ENCODE results near the gene PCK1. TPM values are rescaled to one million over a fixed set of nuclear protein-coding genes. Genes with fewer than 3 reads are reported as not detected.

The PCK1 gene
- total and polyA plus RNA-seq, 2 experiments from 2014 or later = not detected

DNA sequence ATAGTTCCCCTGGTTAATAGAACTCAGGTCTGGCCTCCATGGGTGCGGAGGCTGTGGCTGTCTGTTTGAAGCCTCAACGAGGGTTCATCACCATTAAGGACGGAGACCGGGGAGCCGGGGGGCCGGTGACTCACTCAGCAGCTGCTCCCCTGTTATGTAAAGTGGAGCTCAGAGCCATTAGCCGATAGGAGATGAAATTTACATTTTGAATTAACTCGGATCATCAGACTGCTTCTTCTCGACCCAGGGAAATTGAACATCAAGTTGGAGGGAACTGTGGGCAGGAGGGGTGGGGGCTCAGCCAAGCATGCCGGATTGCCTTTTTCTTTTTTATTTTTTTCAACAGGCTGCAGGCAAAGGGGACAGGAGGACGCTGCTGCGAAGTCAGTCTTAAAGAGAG, 12.3 kb downstream of the PCK1 start:
- Histone ChIP-seq H3K4me3 (no peak overlapping the region), H3K79me2 (replicated peaks; ENCODE audit: insufficient read depth) (no peaks in the 10 kb centered on the region), H3K36me3 (ENCODE audit: insufficient read depth) (no peaks in the 10 kb centered on the region), H3K4me2 (0 out of 2 replicates have a peak overlapping the region, but pooled peaks have one; percentile 40), H3K27me3 (ENCODE audit: insufficient read depth) (no peaks in the 10 kb centered on the region), H3F3A (replicated peaks; ENCODE audit: low read depth) (no peaks in the 10 kb centered on the region), H3K4me1 (ENCODE audit: insufficient read depth) (peaks cover 6% of the 10 kb centered on the region), H3K9me2 (ENCODE audit: insufficient read depth) (0 out of 2 replicates have a peak, but pooled peaks cover 10% of the 10 kb centered on the region), H2AFZ (no peak overlapping the region), H3K27ac (ENCODE audit: low read depth) (no peak overlapping the region), H4K20me1 (replicated peaks; ENCODE audit: insufficient read depth) (no peaks in the 10 kb centered on the region)
- H3K27me3 Mint-ChIP-seq (ENCODE audit: insufficient read depth, low read depth, poor library complexity) = peaks cover 2% of the 10 kb centered on the region
- no peaks in the 10 kb centered on the region for H3K9me3 Mint-ChIP-seq
- ATAC-seq = peak; percentile 68
- TF ChIP-seq, protein P1, sequence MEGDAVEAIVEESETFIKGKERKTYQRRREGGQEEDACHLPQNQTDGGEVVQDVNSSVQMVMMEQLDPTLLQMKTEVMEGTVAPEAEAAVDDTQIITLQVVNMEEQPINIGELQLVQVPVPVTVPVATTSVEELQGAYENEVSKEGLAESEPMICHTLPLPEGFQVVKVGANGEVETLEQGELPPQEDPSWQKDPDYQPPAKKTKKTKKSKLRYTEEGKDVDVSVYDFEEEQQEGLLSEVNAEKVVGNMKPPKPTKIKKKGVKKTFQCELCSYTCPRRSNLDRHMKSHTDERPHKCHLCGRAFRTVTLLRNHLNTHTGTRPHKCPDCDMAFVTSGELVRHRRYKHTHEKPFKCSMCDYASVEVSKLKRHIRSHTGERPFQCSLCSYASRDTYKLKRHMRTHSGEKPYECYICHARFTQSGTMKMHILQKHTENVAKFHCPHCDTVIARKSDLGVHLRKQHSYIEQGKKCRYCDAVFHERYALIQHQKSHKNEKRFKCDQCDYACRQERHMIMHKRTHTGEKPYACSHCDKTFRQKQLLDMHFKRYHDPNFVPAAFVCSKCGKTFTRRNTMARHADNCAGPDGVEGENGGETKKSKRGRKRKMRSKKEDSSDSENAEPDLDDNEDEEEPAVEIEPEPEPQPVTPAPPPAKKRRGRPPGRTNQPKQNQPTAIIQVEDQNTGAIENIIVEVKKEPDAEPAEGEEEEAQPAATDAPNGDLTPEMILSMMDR (conservative IDR thresholded peaks at IDR 0.05; ENCODE audit: low read depth in 2 of 2) = no peak
- TF ChIP-seq, protein P2, sequence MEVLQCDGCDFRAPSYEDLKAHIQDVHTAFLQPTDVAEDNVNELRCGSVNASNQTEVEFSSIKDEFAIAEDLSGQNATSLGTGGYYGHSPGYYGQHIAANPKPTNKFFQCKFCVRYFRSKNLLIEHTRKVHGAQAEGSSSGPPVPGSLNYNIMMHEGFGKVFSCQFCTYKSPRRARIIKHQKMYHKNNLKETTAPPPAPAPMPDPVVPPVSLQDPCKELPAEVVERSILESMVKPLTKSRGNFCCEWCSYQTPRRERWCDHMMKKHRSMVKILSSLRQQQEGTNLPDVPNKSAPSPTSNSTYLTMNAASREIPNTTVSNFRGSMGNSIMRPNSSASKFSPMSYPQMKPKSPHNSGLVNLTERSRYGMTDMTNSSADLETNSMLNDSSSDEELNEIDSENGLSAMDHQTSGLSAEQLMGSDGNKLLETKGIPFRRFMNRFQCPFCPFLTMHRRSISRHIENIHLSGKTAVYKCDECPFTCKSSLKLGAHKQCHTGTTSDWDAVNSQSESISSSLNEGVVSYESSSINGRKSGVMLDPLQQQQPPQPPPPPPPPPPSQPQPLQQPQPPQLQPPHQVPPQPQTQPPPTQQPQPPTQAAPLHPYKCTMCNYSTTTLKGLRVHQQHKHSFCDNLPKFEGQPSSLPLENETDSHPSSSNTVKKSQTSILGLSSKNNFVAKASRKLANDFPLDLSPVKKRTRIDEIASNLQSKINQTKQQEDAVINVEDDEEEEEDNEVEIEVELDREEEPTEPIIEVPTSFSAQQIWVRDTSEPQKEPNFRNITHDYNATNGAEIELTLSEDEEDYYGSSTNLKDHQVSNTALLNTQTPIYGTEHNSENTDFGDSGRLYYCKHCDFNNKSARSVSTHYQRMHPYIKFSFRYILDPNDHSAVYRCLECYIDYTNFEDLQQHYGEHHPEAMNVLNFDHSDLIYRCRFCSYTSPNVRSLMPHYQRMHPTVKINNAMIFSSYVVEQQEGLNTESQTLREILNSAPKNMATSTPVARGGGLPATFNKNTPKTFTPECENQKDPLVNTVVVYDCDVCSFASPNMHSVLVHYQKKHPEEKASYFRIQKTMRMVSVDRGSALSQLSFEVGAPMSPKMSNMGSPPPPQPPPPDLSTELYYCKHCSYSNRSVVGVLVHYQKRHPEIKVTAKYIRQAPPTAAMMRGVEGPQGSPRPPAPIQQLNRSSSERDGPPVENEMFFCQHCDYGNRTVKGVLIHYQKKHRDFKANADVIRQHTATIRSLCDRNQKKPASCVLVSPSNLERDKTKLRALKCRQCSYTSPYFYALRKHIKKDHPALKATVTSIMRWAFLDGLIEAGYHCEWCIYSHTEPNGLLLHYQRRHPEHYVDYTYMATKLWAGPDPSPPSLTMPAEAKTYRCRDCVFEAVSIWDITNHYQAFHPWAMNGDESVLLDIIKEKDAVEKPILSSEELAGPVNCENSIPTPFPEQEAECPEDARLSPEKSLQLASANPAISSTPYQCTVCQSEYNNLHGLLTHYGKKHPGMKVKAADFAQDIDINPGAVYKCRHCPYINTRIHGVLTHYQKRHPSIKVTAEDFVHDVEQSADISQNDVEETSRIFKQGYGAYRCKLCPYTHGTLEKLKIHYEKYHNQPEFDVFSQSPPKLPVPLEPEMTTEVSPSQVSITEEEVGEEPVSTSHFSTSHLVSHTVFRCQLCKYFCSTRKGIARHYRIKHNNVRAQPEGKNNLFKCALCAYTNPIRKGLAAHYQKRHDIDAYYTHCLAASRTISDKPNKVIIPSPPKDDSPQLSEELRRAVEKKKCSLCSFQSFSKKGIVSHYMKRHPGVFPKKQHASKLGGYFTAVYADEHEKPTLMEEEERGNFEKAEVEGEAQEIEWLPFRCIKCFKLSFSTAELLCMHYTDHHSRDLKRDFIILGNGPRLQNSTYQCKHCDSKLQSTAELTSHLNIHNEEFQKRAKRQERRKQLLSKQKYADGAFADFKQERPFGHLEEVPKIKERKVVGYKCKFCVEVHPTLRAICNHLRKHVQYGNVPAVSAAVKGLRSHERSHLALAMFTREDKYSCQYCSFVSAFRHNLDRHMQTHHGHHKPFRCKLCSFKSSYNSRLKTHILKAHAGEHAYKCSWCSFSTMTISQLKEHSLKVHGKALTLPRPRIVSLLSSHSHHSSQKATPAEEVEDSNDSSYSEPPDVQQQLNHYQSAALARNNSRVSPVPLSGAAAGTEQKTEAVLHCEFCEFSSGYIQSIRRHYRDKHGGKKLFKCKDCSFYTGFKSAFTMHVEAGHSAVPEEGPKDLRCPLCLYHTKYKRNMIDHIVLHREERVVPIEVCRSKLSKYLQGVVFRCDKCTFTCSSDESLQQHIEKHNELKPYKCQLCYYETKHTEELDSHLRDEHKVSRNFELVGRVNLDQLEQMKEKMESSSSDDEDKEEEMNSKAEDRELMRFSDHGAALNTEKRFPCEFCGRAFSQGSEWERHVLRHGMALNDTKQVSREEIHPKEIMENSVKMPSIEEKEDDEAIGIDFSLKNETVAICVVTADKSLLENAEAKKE (CRISPR knock-in tag; IDR thresholded peaks at IDR 0.05) = no peak
- TF ChIP-seq, protein P3, sequence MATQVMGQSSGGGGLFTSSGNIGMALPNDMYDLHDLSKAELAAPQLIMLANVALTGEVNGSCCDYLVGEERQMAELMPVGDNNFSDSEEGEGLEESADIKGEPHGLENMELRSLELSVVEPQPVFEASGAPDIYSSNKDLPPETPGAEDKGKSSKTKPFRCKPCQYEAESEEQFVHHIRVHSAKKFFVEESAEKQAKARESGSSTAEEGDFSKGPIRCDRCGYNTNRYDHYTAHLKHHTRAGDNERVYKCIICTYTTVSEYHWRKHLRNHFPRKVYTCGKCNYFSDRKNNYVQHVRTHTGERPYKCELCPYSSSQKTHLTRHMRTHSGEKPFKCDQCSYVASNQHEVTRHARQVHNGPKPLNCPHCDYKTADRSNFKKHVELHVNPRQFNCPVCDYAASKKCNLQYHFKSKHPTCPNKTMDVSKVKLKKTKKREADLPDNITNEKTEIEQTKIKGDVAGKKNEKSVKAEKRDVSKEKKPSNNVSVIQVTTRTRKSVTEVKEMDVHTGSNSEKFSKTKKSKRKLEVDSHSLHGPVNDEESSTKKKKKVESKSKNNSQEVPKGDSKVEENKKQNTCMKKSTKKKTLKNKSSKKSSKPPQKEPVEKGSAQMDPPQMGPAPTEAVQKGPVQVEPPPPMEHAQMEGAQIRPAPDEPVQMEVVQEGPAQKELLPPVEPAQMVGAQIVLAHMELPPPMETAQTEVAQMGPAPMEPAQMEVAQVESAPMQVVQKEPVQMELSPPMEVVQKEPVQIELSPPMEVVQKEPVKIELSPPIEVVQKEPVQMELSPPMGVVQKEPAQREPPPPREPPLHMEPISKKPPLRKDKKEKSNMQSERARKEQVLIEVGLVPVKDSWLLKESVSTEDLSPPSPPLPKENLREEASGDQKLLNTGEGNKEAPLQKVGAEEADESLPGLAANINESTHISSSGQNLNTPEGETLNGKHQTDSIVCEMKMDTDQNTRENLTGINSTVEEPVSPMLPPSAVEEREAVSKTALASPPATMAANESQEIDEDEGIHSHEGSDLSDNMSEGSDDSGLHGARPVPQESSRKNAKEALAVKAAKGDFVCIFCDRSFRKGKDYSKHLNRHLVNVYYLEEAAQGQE (IDR thresholded peaks at IDR 0.05; ENCODE audit: unreplicated experiment) = no peak
- no peak for TF ChIP-seq NANOG (IDR thresholded peaks at IDR 0.05; ENCODE audit: borderline replicate concordance)
- no peak for TF ChIP-seq EZH2phosphoT487 (IDR thresholded peaks at IDR 0.05; ENCODE audit: unreplicated experiment)
- TF ChIP-seq CREB1 (CRISPR knock-in tag; IDR thresholded peaks at IDR 0.05; ENCODE audit: low read depth) = no peak
- no peak for TF ChIP-seq JUNB (IDR thresholded peaks at IDR 0.05; ENCODE audit: unreplicated experiment)
- TF ChIP-seq ZNF331 (CRISPR knock-in tag; IDR thresholded peaks at IDR 0.05; ENCODE audit: low read depth) = no peak
- TF ChIP-seq POLR2AphosphoS5 (IDR thresholded peaks at IDR 0.05; ENCODE audit: low read depth) = no peak
- no peak for TF ChIP-seq ZNF114 (CRISPR knock-in tag; IDR thresholded peaks at IDR 0.05)
- TF ChIP-seq, protein P4, sequence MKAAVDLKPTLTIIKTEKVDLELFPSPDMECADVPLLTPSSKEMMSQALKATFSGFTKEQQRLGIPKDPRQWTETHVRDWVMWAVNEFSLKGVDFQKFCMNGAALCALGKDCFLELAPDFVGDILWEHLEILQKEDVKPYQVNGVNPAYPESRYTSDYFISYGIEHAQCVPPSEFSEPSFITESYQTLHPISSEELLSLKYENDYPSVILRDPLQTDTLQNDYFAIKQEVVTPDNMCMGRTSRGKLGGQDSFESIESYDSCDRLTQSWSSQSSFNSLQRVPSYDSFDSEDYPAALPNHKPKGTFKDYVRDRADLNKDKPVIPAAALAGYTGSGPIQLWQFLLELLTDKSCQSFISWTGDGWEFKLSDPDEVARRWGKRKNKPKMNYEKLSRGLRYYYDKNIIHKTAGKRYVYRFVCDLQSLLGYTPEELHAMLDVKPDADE (IDR thresholded peaks at IDR 0.05) = no peak
- TF ChIP-seq STAT1 (IDR thresholded peaks at IDR 0.05; ENCODE audit: unreplicated experiment) = no peak
- TF ChIP-seq EZH2 (IDR thresholded peaks at IDR 0.05; ENCODE audit: low read depth, unreplicated experiment) = no peak
- peak; percentile 29 for DNase-seq (ENCODE audit: low spot score)
- no peaks in the 10 kb centered on the region for H3K36me3 Mint-ChIP-seq (ENCODE audit: low read depth)
- no peak overlapping the region for H3K4me3 Mint-ChIP-seq
- no peak overlapping the region for H3K27ac Mint-ChIP-seq
- peaks cover 16% of the 10 kb centered on the region for H3K4me1 Mint-ChIP-seq
